Measurements from ENCODE around the gene COL5A1.

COL5A1 gene

GRCh38 chr9:134778156-134778555 is 136.6 kb downstream of the COL5A1 start:
- H3K4me3 ChIP-seq (ENCODE audit: low read length) = no peak overlapping the region
- no peaks in the 10 kb centered on the region for H3K36me3 ChIP-seq (replicated peaks; ENCODE audit: low read depth, low read length)
- peaks cover 25% of the 10 kb centered on the region for H3K27me3 ChIP-seq (ENCODE audit: low read depth, low read length)
- H3K9ac ChIP-seq (ENCODE audit: low read length) = no peak overlapping the region
- no peaks in the 10 kb centered on the region for H4K20me1 ChIP-seq (ENCODE audit: insufficient read depth, low read length)
- TF ChIP-seq CTCF (IDR thresholded peaks at IDR 0.05; ENCODE audit: low read depth, low read length) = no peak
- no peak for TF ChIP-seq EZH2phosphoT487 (IDR thresholded peaks at IDR 0.05; ENCODE audit: low read depth)
- H3K4me1 ChIP-seq (ENCODE audit: low read length) = peaks cover 38% of the 10 kb centered on the region
- H3K4me2 ChIP-seq (ENCODE audit: low read length) = peak overlapping the region; percentile 14; the same call in 1 of the 2 replicates
- no peak overlapping the region for H3K27ac ChIP-seq (ENCODE audit: low read length)
- H3K9me3 ChIP-seq (ENCODE audit: insufficient read depth, low read length) = no peaks in the 10 kb centered on the region
- no peaks in the 10 kb centered on the region for H3K79me2 ChIP-seq (ENCODE audit: low read length)
- no peak overlapping the region for H2AFZ ChIP-seq (ENCODE audit: low read depth, low read length)

- Histone ChIP-seq H2AFZ (ENCODE audit: low read depth, low read length) (no peak overlapping the region), H3K27ac (ENCODE audit: low read length) (no peak overlapping the region), H3K4me3 (ENCODE audit: low read length) (no peak overlapping the region), H4K20me1 (ENCODE audit: insufficient read depth, low read length) (no peaks in the 10 kb centered on the region), H3K9ac (ENCODE audit: low read length) (no peak overlapping the region), H3K9me3 (ENCODE audit: insufficient read depth, low read length) (no peaks in the 10 kb centered on the region), H3K27me3 (ENCODE audit: low read depth, low read length) (peaks cover 25% of the 10 kb centered on the region), H3K36me3 (replicated peaks; ENCODE audit: low read depth, low read length) (no peaks in the 10 kb centered on the region), H3K79me2 (ENCODE audit: low read length) (no peaks in the 10 kb centered on the region), H3K4me1 (ENCODE audit: low read length) (peaks cover 45% of the 10 kb centered on the region), H3K4me2 (ENCODE audit: low read length) (no peak overlapping the region)
- TF ChIP-seq EZH2phosphoT487 (IDR thresholded peaks at IDR 0.05; ENCODE audit: low read depth) (no peak), CTCF (IDR thresholded peaks at IDR 0.05; ENCODE audit: low read depth, low read length) (peak; percentile 33; the same call in 1 of the 2 replicates)
These were observed 137.3 kb downstream of the COL5A1 start for GRCh38 chr9:134778841-134779411.

GRCh38 chr9:134779640-134780039 is 138.0 kb downstream of the COL5A1 start:
- Histone ChIP-seq H4K20me1 (ENCODE audit: insufficient read depth, low read length) (no peaks in the 10 kb centered on the region), H2AFZ (ENCODE audit: low read depth, low read length) (no peak overlapping the region), H3K36me3 (replicated peaks; ENCODE audit: low read depth, low read length) (no peaks in the 10 kb centered on the region), H3K27ac (ENCODE audit: low read length) (no peak overlapping the region), H3K4me2 (ENCODE audit: low read length) (no peak overlapping the region), H3K4me3 (ENCODE audit: low read length) (no peak overlapping the region), H3K9ac (ENCODE audit: low read length) (no peak overlapping the region), H3K9me3 (ENCODE audit: insufficient read depth, low read length) (no peaks in the 10 kb centered on the region), H3K4me1 (ENCODE audit: low read length) (peaks cover 52% of the 10 kb centered on the region), H3K27me3 (ENCODE audit: low read depth, low read length) (peaks cover 31% of the 10 kb centered on the region), H3K79me2 (ENCODE audit: low read length) (no peaks in the 10 kb centered on the region)
- TF ChIP-seq EZH2phosphoT487 (IDR thresholded peaks at IDR 0.05; ENCODE audit: low read depth) (no peak), CTCF (IDR thresholded peaks at IDR 0.05; ENCODE audit: low read depth, low read length) (no peak)

- peak overlapping the region; percentile 56; the same call in 1 of the 2 replicates for H2AFZ ChIP-seq (ENCODE audit: low read depth, low read length)
- H3K4me2 ChIP-seq (ENCODE audit: low read length) = peak overlapping the region; percentile 96
- no peaks in the 10 kb centered on the region for H4K20me1 ChIP-seq (ENCODE audit: insufficient read depth, low read length)
- H3K36me3 ChIP-seq (replicated peaks; ENCODE audit: low read depth, low read length) = no peaks in the 10 kb centered on the region
- peak overlapping the region; percentile 74 for H3K4me3 ChIP-seq (ENCODE audit: low read length)
- H3K9me3 ChIP-seq (ENCODE audit: insufficient read depth, low read length) = no peaks in the 10 kb centered on the region
- peak; percentile 88 for TF ChIP-seq CTCF (IDR thresholded peaks at IDR 0.05; ENCODE audit: low read depth, low read length)
- TF ChIP-seq EZH2phosphoT487 (IDR thresholded peaks at IDR 0.05; ENCODE audit: low read depth) = no peak
- H3K27me3 ChIP-seq (ENCODE audit: low read depth, low read length) = peaks cover 35% of the 10 kb centered on the region
- H3K79me2 ChIP-seq (ENCODE audit: low read length) = no peaks in the 10 kb centered on the region
- H3K27ac ChIP-seq (ENCODE audit: low read length) = peak overlapping the region; percentile 79
- peak overlapping the region; percentile 64 for H3K9ac ChIP-seq (ENCODE audit: low read length)
- peaks cover 49% of the 10 kb centered on the region for H3K4me1 ChIP-seq (ENCODE audit: low read length)
These were observed 140.1 kb downstream of the COL5A1 start for GRCh38 chr9:134781591-134782302.
